ENCODE results near the gene LIN37.

- peak in 1 of 2 donors; percentile 4 for TF ChIP-seq POLR2A (IDR thresholded peaks at IDR 0.05)
- TF ChIP-seq, protein P1, sequence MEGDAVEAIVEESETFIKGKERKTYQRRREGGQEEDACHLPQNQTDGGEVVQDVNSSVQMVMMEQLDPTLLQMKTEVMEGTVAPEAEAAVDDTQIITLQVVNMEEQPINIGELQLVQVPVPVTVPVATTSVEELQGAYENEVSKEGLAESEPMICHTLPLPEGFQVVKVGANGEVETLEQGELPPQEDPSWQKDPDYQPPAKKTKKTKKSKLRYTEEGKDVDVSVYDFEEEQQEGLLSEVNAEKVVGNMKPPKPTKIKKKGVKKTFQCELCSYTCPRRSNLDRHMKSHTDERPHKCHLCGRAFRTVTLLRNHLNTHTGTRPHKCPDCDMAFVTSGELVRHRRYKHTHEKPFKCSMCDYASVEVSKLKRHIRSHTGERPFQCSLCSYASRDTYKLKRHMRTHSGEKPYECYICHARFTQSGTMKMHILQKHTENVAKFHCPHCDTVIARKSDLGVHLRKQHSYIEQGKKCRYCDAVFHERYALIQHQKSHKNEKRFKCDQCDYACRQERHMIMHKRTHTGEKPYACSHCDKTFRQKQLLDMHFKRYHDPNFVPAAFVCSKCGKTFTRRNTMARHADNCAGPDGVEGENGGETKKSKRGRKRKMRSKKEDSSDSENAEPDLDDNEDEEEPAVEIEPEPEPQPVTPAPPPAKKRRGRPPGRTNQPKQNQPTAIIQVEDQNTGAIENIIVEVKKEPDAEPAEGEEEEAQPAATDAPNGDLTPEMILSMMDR (IDR thresholded peaks at IDR 0.05) = peak; percentile 59 to 98 (median 92)
Measured at GRCh38 chr19:35716801-35717664, 31.3 kb upstream of the LIN37 start.

Data from adrenal gland (tissue), 5 donors.